Central memory CD4-positive, alpha-beta T cell (primary cell): ENCODE data around the gene SUMO1.
A peak's percentile ranks its signal among the peaks of the same experiment; 100 is the strongest.

Source experiments
- DNase-seq: peaks from one replicate; pipeline ENCODE4 v3.0.0; 2022

Gene SUMO1

GRCh38 chr2:202196727-202197126 lies 41.7 kb downstream of the SUMO1 start:
- no peak for DNase-seq

DNA sequence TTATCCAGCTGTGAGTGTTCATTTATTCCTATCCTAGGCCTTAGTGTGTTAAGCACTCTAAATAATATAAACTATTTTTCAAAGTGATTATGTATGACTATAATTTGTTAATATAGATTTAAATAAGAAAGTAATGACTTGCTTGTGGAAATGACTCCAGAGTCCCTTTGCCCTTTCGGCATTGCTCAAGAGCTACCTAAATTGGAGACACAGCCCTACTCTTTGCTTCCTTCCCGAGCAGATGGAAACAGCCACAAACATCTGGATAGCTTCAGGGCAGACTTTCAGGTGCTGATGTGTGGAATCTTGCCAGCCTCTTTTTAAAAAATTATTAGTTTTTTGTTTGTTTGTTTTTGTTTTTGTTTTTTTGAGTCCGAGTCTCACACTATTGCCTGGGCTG lies 44.0 kb downstream of the SUMO1 start:
- DNase-seq = no peak

DNA sequence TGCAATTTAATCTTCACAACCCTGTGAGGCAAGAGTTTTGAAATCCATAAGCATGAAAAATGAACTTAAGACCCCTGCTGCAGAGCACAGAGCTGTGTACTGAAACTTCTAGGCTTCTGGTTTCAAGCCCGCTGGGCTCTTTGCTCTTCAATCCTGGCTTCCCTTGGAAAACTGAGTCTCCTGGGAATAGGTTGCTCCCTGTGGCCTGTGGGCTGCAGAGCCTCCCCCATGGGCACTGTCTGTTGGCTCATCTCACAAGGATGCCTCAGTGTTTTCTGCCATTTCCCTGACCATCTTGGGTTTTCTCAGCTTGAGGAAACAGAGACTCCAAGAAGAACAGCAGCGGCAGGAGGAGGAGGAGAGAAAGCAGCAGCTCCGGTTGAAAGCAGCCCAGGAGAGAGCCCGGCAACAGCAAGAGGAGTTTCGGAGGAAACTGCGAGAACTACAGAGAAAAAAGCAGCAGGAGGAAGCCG lies 44.5 kb downstream of the SUMO1 start:
- DNase-seq = no peak

DNA sequence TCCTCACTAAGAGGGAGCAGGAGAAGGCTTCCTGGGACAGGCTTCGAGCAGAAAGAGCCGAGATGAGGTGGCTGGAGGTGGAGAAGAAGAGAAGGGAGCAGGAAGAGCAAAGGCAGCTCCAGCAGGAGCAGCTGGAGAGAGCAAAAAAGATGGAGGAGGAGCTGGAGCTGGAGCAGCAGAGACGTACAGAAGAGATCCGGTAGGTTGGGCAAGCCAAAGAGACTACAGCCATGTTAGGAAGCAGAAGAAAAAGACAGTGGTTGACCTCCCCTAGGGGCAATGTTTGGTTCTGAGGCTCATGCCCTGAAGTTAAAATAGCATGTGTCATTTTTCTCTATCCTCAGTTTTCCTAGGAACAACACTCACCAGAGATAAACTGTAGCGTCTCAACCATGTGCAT lies 45.1 kb downstream of the SUMO1 start:
- no peak for DNase-seq

DNA sequence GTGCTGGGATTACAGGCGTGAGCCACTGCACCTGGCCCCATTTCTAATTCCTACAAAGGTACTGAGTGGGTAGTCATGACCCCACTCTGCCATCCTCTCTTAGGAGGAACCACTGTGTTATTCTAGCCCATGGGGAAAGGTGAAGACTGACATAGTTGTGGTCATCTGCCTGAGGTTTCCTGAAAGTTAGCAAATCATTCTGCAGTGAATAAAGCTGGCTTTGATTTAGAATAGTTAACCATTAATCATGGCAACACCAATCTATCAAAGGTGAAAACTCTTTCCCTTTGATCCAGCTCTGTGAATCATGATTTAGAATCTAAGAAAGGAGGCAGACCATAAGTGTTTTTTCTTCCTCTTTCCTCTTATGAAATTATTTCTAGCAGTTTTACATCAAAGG lies 50.8 kb downstream of the SUMO1 start:
- no peak for DNase-seq

GRCh38 chr2:202186641-202187202 lies 51.7 kb downstream of the SUMO1 start:
- DNase-seq = no peak

DNA sequence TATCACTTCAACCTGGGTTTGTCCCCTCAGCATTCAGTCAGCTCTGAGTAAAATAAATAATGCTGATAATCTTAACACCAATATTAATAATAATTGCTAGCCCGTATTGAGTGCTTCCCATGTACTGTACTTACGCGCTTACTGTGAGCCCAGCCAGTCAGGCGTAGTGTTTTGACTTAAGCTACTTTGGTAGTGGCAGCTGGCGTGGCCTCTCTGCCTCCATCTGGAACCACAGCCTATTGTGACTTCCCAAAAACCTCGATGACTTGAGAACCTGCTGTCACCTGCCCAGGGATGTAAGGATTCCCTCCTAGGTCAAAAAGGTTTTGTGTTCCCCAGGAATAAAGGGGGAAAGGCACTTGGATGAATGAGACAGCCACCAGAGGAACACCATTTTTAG lies 53.2 kb downstream of the SUMO1 start:
- DNase-seq = no peak

GRCh38 chr2:202184557-202184956 lies 53.8 kb downstream of the SUMO1 start:
- DNase-seq = no peak

DNA sequence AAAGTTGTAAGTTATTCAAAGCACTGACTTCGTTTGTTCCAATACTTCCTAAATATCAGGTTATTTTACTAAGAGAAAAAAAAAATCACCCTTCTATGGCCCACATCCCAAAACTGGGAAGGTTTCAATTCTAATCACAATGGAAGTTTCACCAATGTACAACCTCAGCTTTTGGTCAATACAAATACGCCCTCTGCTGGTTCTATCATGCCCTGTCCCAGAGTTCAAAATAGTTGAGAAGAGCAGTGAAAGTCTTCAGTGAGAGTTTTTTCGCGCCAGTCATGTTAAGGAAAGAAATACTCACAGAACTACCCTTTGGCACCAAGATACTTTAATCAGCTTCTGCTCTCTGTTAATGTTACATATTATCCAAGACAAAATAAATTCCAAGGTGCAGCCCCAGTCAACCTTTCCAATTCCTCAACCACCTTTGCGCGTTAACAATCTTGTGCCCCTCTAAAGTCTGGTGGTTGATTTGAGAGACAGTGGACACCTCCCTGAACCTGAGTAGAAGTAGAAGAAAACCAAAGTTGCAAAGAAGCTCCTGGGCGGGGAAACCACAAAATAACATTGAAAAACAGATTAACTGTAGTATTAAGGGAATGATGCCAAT lies 59.9 kb downstream of the SUMO1 start:
- DNase-seq = peak; percentile 40

DNA sequence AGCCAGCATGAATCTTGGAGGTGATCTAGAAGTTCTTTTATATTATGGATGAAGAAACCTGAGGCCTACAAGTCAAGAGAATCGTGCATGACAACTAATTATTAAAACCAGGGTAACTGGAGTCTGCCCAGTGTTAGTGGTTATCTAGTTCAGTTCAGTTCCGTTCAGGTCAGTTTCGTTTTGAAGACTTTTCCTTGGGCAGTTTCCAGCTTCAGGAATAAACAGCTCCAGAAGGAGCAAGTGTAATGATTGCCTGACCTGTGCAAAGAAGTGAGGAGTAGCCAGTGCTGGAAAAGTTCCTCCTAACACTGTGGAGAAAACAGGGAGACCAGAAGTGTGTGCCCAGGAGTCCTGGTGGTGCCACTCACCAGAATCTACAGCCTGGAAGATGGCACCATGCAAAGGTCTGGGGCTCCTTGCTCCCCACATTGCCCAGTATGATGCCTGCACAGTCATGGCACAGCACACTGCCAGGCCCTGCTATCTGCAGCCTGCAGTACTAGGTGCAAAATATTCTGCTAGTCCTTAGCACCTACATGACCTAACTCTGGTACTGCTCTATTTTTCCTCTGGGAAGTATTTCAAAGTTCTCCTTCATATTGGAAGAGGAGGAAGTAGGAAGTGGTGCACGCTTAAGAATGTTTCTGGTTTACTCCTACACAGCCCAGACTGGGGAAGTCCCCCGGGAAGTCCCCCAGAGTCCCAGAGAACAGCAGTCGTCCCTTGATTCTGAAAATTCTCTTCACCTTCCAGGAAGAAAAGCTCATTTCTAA lies 65.8 kb downstream of the SUMO1 start:
- no peak for DNase-seq

GRCh38 chr2:202171241-202171825 lies 67.1 kb downstream of the SUMO1 start:
- DNase-seq = no peak

DNA sequence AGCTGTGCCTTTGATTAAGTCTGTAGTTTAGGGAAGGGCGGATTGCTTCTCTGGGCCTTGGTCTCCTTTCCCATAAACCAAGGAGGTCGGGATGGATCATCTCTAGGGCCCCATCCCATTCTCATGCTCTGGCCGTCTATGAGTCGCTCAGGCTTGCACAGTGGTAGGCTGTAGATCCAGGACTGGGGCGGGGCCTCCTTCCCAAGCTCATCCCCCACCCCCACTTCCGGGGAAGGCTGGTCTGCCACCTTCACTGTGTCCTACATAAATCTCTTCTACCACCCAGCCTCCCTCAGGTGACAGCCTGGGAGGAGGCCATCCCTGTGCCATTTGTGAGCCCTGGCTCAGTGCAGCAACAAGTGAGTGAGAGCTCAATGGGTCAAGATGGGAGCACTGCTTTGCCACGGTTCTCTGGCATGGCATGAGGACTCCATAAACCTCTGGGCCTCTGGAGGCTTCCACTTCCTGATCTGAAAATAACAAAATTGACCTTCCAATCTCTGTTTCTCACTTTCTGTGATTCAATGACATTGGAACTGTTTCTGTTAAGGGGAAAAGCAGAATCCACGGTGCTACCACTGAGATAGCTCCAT lies 68.5 kb downstream of the SUMO1 start:
- no peak for DNase-seq

DNA sequence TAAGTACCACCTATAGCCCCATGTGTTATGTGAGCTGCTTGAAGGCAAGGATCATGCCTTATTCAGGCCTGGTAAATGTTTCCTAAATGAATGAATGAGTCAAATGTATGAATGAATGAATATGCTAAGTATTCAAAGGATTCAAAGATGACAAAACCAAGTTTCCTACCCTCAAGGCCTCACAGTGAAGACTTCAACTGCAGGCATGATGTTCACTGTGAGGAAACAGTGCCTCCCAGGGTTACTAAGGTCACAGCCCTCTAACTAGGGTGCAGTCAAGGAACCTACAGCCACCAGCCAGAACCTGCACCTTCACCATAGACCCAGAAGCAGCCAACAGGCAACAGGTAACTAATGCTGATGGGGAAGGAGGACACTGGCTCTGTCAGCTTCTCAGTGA lies 69.3 kb downstream of the SUMO1 start:
- no peak for DNase-seq

GRCh38 chr2:202165945-202166344 lies 72.5 kb downstream of the SUMO1 start:
- DNase-seq = no peak

DNA sequence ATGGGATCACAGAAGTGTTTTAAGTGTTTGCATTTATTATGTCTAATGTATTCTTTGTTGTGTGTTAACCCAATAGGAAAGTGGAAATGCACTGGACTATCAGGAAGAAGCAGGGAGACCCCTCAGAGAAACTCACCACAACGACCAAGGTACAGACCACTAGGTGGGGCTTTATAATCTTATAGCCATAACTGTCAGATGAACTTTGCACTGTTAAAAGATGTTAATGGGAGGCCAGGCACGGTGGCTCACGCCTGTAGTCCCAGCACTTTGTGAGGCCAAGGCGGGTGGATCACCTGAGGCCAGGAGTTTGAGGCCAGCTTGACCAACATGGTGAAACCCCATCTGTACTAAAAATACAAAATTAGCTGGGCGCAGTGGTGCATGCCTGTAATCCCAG lies 73.2 kb downstream of the SUMO1 start:
- DNase-seq = no peak

GRCh38 chr2:202164411-202164810 lies 74.0 kb downstream of the SUMO1 start:
- DNase-seq = no peak

DNA sequence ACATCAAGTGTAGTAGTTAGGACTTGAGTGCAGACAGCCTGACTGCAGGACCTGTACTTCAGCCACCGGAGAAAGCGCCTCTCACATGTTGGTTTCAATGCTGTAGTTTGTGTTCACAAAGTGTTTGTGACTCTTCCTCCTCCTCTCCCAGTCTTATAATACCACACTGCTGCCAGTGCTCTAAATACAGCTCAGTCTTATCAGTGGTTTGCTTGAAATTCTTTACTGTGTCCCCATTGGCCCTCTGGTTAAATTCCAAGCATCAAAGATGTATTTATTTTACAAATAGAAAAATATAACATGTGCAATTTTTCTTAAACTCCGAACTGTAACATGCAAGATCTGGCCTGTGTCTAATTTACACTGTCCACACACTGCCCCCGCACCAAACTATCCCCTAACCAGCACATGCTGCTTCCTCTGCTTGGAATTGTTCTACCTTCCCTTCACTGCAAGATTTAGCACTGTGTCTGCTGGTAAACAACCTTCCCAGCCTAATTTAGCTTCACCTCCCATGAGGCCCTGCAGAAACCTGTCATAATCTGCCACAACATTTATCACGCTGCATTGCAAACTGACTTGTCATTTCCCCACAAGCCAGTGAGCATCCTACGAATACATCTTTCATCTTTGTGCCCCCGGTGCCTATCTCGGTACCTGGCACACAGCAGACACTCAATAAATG lies 77.1 kb downstream of the SUMO1 start:
- no peak for DNase-seq

DNA sequence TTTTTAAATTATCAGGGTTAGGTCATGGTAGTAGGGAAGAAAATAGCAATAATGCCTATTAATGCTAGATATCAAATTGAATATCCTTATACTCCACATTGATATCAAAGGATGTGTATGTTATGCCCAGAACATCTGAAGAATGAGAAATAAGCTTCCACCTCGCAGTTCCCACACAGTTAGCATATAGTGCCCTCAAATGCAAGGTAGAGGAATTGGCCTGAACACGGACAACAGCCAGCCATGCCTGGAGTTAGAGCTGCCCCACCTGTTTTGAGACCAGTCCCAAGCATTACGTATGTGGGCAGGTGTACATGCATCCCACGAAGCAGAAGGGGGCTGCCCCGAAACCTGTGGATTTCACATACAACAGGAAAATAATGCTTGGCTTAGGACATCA lies 79.6 kb downstream of the SUMO1 start:
- DNase-seq = no peak

DNA sequence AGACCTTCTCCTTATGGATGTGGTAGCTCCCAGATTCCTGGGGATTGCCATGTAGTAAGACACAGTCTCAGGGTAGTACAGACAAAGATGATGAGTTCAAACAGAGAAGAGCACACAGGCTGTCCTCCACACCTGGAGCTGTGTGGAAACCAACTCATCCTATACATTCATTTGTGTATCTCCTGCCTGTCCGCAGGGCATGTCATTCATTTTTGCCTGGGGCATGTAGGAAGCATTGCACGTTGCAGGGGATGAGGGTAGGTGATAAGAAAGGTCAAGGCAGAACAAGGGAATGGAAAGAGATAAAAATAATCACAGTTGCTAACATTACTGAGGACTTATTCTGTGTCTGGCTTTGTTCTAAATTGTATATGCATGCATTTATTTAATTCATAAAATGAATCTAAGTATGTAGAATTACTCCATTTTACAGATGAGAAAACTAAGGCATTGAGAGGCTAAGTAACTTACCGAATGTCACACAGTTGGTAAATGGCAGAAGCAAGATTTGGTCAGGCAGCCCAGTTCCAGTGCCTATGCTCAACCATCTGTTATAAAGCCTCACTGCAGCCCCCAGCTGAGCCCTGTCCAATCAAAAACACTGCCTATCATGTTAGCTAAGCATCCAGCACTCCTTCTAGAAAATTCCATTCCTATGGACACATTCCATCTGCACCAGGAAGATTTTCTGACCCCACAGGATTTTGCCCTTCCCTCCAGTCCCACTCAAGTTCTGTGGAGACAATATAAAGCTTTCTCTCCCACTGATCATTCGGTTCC lies 81.0 kb downstream of the SUMO1 start:
- no peak for DNase-seq
